Measurements from ENCODE around the gene SAMD8. TPM values are rescaled to one million over a fixed set of nuclear protein-coding genes. Genes with fewer than 3 reads are reported as not detected.

The SAMD8 gene
- polyA plus RNA-seq, 1 experiment = 14.2 TPM

DNA sequence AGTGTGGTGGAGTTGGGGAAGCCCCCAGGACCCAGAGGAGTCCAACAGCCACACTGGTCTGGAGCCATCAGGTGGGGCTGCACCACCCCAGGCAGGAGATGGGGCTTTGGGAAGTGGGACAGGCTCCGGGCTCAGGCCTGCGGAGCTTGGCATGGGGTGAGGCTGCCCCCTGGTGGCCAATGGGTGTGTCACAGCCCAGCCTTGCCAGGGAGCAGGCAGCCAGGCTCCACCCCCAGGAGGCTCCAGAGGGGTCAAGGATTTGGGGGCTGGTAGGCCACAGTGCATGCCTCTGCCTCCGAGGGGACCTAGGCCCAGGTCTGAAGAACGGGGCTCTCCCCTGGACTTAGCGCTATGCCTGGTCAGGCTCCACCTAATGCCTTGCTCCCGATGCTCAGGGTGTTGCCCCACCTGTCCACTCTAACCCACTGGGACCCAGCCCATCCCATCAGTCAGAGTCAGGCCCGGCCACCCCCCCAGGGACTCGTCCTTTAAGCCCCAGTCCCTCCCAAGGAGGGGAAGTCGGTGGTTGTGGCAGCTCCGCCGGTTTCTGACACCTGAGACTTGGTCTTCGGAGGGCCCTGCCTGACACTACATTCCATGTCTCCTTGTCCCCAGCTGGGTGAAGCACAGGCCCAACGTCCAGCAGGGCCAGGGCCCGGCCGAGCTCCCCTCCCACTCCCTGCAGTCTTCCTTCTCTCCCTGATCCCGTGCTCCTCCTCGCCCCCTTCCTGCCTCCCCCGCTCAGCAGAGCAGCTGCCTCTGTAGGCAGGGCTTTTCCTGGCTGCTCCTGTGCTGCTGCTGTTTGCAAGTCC lies 11.3 kb upstream of the SAMD8 start:
- DNase-seq (ENCODE audit: low read depth) = no peak
- ChIA-PET POLR2A (no interaction called here), CTCF (interaction anchor here (0.6 to 8.2 kb wide), 21 partner anchors 8 to 982 kb away, joined by 3 to 126 read pairs (median 4); partner anchors contain the start of gene COMTD1)
- Histone ChIP-seq H3K36me3 (ENCODE audit: control insufficient read depth, insufficient read depth, low read length) (no peaks in the 10 kb centered on the region), H3K4me3 (ENCODE audit: low read depth, low read length) (no peak overlapping the region), H3K27me3 (ENCODE audit: control insufficient read depth, insufficient read depth, low read length) (no peaks in the 10 kb centered on the region)
- TF ChIP-seq, protein P1, sequence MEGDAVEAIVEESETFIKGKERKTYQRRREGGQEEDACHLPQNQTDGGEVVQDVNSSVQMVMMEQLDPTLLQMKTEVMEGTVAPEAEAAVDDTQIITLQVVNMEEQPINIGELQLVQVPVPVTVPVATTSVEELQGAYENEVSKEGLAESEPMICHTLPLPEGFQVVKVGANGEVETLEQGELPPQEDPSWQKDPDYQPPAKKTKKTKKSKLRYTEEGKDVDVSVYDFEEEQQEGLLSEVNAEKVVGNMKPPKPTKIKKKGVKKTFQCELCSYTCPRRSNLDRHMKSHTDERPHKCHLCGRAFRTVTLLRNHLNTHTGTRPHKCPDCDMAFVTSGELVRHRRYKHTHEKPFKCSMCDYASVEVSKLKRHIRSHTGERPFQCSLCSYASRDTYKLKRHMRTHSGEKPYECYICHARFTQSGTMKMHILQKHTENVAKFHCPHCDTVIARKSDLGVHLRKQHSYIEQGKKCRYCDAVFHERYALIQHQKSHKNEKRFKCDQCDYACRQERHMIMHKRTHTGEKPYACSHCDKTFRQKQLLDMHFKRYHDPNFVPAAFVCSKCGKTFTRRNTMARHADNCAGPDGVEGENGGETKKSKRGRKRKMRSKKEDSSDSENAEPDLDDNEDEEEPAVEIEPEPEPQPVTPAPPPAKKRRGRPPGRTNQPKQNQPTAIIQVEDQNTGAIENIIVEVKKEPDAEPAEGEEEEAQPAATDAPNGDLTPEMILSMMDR (IDR thresholded peaks at IDR 0.05; ENCODE audit: insufficient read depth, low read depth, low read length) = peak; percentile 94

DNA sequence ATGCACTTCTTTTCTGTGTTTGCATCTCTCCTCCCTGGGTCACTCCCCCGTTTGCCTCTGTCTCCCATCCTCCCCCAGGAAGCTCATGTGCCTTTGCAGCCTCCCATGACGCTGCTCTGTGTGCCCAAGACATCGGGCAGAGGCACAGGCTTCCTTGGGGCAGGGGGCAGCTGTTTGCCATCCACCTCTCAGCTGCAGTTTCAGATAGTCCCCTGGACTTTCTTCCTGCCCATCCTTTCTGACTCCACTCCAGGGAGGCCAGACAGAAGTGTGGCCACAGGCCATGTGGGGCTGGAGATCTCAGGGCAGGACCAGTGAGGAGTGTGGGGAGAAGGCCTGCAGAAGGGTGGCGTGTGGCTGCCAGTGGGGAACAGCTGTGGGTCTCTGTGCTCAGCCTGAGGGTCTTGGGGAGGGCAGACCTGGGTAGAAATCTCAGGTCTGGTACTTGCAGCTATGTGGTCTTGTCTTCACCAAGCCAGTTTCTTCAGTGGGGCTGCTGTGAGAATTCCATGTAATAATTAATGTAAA lies 10.6 kb upstream of the SAMD8 start:
- no peak overlapping the region for H3K4me3 ChIP-seq (ENCODE audit: low read depth, low read length)
- no peaks in the 10 kb centered on the region for H3K27me3 ChIP-seq (ENCODE audit: control insufficient read depth, insufficient read depth, low read length)
- CTCF ChIA-PET = interaction anchor here (0.6 to 8.2 kb wide), 18 partner anchors 9 to 871 kb away, joined by 3 to 126 read pairs (median 4); partner anchors contain the start of gene COMTD1
- no peak for DNase-seq (ENCODE audit: low read depth)
- POLR2A ChIA-PET = no interaction called here
- no peaks in the 10 kb centered on the region for H3K36me3 ChIP-seq (ENCODE audit: control insufficient read depth, insufficient read depth, low read length)
- TF ChIP-seq, protein P1 (IDR thresholded peaks at IDR 0.05; ENCODE audit: insufficient read depth, low read depth, low read length) = no peak

DNA sequence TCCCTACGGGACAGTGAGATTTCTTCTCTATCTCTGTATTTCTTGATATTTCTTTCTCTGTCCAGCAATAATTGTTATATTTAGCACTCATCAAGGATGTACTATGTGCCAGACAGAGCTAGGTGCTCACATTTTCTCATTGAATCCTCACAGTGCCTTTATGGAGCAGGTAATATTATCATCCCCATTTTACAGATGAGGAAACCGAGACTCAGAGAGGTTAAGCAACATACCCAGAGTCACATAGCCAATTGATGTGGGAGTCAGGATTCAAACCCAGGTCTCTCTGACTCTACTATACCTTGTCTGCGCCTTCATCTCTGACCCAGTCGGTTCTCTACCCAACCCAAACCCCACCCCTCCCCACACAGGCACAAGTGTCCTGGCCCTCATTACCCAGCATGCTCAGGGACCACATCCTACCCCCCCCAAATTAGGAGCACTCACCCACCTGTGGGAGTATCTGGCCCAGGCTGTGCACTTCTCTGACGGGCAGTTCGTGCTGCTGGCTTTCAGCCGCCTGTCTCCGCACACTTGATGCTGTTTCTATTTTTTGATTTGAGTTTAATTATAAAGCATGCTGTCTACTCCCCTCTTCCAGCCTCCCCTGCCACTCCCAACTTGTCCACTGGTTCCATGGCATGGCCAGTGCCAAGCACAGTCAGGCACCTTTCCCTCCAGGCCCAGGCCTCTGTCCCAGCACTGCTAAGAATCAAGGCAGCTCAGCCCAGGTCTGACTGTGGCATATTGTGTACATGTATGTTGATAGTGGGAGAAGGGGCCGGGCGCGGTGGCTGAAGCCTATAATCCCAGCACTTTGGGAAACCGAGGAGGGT lies 9.8 kb upstream of the SAMD8 start:
- H3K4me3 ChIP-seq (ENCODE audit: low read depth, low read length) = no peak overlapping the region
- ChIA-PET POLR2A (no interaction called here), CTCF (interaction anchor here (0.7 to 8.2 kb wide), 10 partner anchors 9 to 858 kb away, joined by 3 to 126 read pairs (median 6); partner anchors contain the start of gene COMTD1)
- H3K36me3 ChIP-seq (ENCODE audit: control insufficient read depth, insufficient read depth, low read length) = no peaks in the 10 kb centered on the region
- no peaks in the 10 kb centered on the region for H3K27me3 ChIP-seq (ENCODE audit: control insufficient read depth, insufficient read depth, low read length)
- TF ChIP-seq, protein P1 (IDR thresholded peaks at IDR 0.05; ENCODE audit: insufficient read depth, low read depth, low read length) = no peak
- no peak for DNase-seq (ENCODE audit: low read depth)

DNA sequence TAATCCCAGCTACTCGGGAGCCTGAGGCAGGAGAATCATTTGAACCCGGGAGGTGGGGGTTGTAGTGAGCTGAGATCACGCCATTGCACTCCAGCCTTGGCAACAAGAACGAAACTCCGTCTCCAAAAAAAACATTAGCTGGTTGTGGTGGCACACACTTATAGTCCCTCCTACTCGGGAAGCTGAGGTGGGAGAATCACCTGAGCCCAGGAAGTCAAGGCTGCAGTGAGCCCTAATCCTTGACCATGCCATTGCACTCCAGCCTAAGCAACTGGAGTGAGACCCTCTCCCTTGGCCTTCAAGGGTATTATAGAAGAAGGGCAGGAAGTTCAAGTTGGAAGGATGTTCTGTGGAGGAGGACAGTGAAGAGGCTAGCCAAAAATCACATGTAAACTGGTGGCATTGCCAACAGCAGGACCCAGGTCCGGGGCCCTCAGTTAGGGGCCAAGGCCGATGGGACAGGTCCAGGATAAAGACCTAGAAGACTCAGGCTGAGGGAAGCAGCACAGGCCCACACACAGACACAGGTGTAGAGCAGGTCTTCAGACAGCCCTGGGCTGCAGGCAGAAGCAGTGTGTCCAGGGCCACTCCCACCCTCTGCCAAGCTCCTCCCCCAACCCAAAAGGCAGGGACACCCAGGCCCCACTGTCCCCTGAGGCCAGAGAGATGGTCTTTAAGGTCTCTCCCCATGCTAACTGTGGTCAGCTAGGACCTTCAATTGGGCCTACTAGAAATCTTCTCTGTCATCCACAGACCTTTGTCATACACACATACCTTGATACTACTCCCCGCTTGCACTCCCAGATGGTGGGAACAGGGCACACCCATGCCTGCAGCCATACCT lies 8.4 kb upstream of the SAMD8 start:
- no peak for DNase-seq (ENCODE audit: low read depth)
- POLR2A ChIA-PET = no interaction called here
- CTCF ChIA-PET = interaction anchor here (2.2 to 8.2 kb wide), 2 partner anchors 133 to 859 kb away, joined by 12 to 126 read pairs; partner anchors contain the start of gene COMTD1
- no peaks in the 10 kb centered on the region for H3K36me3 ChIP-seq (ENCODE audit: control insufficient read depth, insufficient read depth, low read length)
- TF ChIP-seq, protein P1 (IDR thresholded peaks at IDR 0.05; ENCODE audit: insufficient read depth, low read depth, low read length) = no peak
- H3K4me3 ChIP-seq (ENCODE audit: low read depth, low read length) = no peak overlapping the region
- H3K27me3 ChIP-seq (ENCODE audit: control insufficient read depth, insufficient read depth, low read length) = no peaks in the 10 kb centered on the region
